ENCODE data around the gene SFRP5. TPM values are rescaled to one million over a fixed set of nuclear protein-coding genes. Genes with fewer than 3 reads are reported as not detected.

The SFRP5 gene
- total and polyA plus RNA-seq, 4 donors: 0.36 to 8.8 (median 2.6) TPM

- DNase-seq: peak in 1 of 2 donors; percentile 61
- Histone ChIP-seq H3K27ac (ENCODE audit: low read depth in 1 of 2, low read length in 2 of 2) (peak overlapping the region in 1 of 2 donors; percentile 3), H3K27me3 (ENCODE audit: control insufficient read depth in 1 of 2, insufficient read depth in 2 of 2, low read length in 1 of 2) (no peaks in the 10 kb centered on the region), H3K36me3 (ENCODE audit: control insufficient read depth in 1 of 2, insufficient read depth in 2 of 2, low read length in 1 of 2) (peaks cover 0 to 2% of the 10 kb centered on the region in 2 donors), H3K4me1 (ENCODE audit: control insufficient read depth in 1 of 2, insufficient read depth in 2 of 2, low read length in 2 of 2) (no peaks in the 10 kb centered on the region), H3K4me3 (ENCODE audit: low read length in 2 of 2) (no peak overlapping the region), H3K9me3 (ENCODE audit: control insufficient read depth, low read length) (no peaks in the 10 kb centered on the region)
- intact Hi-C loops (cut with DNase I): no loop called here
- 80 to 82% methylated on average over 7 of the region's 7 CpGs for WGBS, 2 donors
- no peak for ATAC-seq (ENCODE audit: low FRiP score)
These were observed 54.2 kb downstream of the SFRP5 start for GRCh38 chr10:97717627-97718026.

Other genes with a start within 250 kb of the SFRP5 start
- under 1 TPM; 0.39 to 0.78 TPM for gene ANKRD2, start 199.2 kb downstream of the SFRP5 start, total RNA-seq
- 1 to 10 TPM; 1.4 to 3.1 TPM for gene ANKRD2, start 199.2 kb downstream of the SFRP5 start, polyA plus RNA-seq
- 1 to 10 TPM; 1.9 to 4.6 TPM for gene HOGA1, start 187.6 kb downstream of the SFRP5 start, total RNA-seq
- 1 to 10 TPM; 3.9 to 4.0 TPM for gene HOGA1, start 187.6 kb downstream of the SFRP5 start, polyA plus RNA-seq
- gene C10orf62, start 182.3 kb downstream of the SFRP5 start, total RNA-seq: under 1 TPM; 0.29 to 0.42 TPM
- under 1 TPM in 1 of 2 donors, not detected in 1; 0.54 TPM for gene C10orf62, start 182.3 kb downstream of the SFRP5 start, polyA plus RNA-seq
- gene MORN4, start 138.5 kb downstream of the SFRP5 start, total RNA-seq: 1 to 10 TPM; 1.4 to 6.6 TPM
- 1 to 10 TPM; 4.5 to 8.8 TPM for gene MORN4, start 138.5 kb downstream of the SFRP5 start, polyA plus RNA-seq
- gene PI4K2A, start 131.3 kb downstream of the SFRP5 start, total RNA-seq: 10 to 100 TPM; 14.2 to 16.7 TPM
- 10 to 100 TPM in 1 of 2 donors, 1 to 10 TPM in 1; 6.5 to 10.0 TPM for gene PI4K2A, start 131.3 kb downstream of the SFRP5 start, polyA plus RNA-seq
- 10 to 100 TPM; 17.1 to 18.3 TPM for gene AVPI1, start 84.8 kb downstream of the SFRP5 start, total RNA-seq
- 10 to 100 TPM; 12.4 to 15.1 TPM for gene AVPI1, start 84.8 kb downstream of the SFRP5 start, polyA plus RNA-seq
- 10 to 100 TPM; 87.4 to 92.4 TPM for gene MARVELD1, start 58.3 kb downstream of the SFRP5 start, total RNA-seq
- 10 to 100 TPM; 48.1 to 85.8 TPM for gene MARVELD1, start 58.3 kb downstream of the SFRP5 start, polyA plus RNA-seq
- gene ZFYVE27, start 34.9 kb downstream of the SFRP5 start, total RNA-seq: 10 to 100 TPM; 23.0 to 33.2 TPM
- gene ZFYVE27, start 34.9 kb downstream of the SFRP5 start, polyA plus RNA-seq: 10 to 100 TPM in 1 of 2 donors, 1 to 10 TPM in 1; 6.1 to 24.6 TPM
- under 1 TPM; 0.36 to 0.45 TPM for gene GOLGA7B, start 77.8 kb upstream of the SFRP5 start, total RNA-seq
- gene GOLGA7B, start 77.8 kb upstream of the SFRP5 start, polyA plus RNA-seq: under 1 TPM; 0.13 to 0.41 TPM

Measured in aorta (tissue), 5 donors.